Measurements from ENCODE around the gene PDIK1L.

PDIK1L gene

GRCh38 chr1:26111530-26112406, at the start of gene PDIK1L:
Gene PDIK1L, plus strand, starts transcription at chr1:26111824. Its CDS starts 2,485 bp downstream, at chr1:26114309.
- peak; percentile 84 to 89 for DNase-seq

- DNase-seq: no peak
Observed at GRCh38 chr1:26064553-26064952, 47.1 kb upstream of the PDIK1L start.

GRCh38 chr1:26066160-26066559, 45.5 kb upstream of the PDIK1L start:
- DNase-seq: no peak

GRCh38 chr1:26066857-26067256, 44.8 kb upstream of the PDIK1L start:
- DNase-seq: no peak

GRCh38 chr1:26067432-26067911, 44.2 kb upstream of the PDIK1L start, which contains the start of gene TRIM63:
Gene TRIM63, minus strand, starts transcription at chr1:26067630. Its CDS starts 136 bp downstream, at chr1:26067494.
- no peak for DNase-seq

- no peak for DNase-seq
Observed at GRCh38 chr1:26069941-26070295, 41.7 kb upstream of the PDIK1L start.

GRCh38 chr1:26070296-26070962, 41.2 kb upstream of the PDIK1L start:
- no peak for DNase-seq

GRCh38 chr1:26070963-26071342, 40.7 kb upstream of the PDIK1L start:
- no peak for DNase-seq

GRCh38 chr1:26072305-26072704, 39.3 kb upstream of the PDIK1L start:
- no peak for DNase-seq

GRCh38 chr1:26075421-26076144, 36.0 kb upstream of the PDIK1L start:
- no peak for DNase-seq

- DNase-seq: no peak
Observed at GRCh38 chr1:26077524-26077923, 34.1 kb upstream of the PDIK1L start.

GRCh38 chr1:26078286-26079177, 33.1 kb upstream of the PDIK1L start:
- DNase-seq: no peak

GRCh38 chr1:26079178-26079563, 32.5 kb upstream of the PDIK1L start:
- DNase-seq: no peak

GRCh38 chr1:26079960-26080814, 31.4 kb upstream of the PDIK1L start:
- no peak for DNase-seq

GRCh38 chr1:26081267-26082019, 30.2 kb upstream of the PDIK1L start:
- no peak for DNase-seq

GRCh38 chr1:26082020-26082350, 29.6 kb upstream of the PDIK1L start:
- no peak for DNase-seq

- DNase-seq: no peak
Observed at GRCh38 chr1:26083208-26083607, 28.4 kb upstream of the PDIK1L start.

- no peak for DNase-seq
Observed at GRCh38 chr1:26084091-26084561, 27.5 kb upstream of the PDIK1L start.

- DNase-seq: no peak
Observed at GRCh38 chr1:26084844-26085243, 26.8 kb upstream of the PDIK1L start.

GRCh38 chr1:26089125-26089524, 22.5 kb upstream of the PDIK1L start:
- no peak for DNase-seq

- DNase-seq: no peak
Observed at GRCh38 chr1:26090893-26091292, 20.7 kb upstream of the PDIK1L start.
